GM12878 (cell line): ENCODE data around the gene HAAO. TPM values are rescaled to one million over a fixed set of nuclear protein-coding genes. Genes with fewer than 3 reads are reported as not detected.
A peak's percentile ranks its signal among the peaks of the same experiment; 100 is the strongest.

Source experiments
- ATAC-seq: fragments of 200-7000 bp; cut with Tn5 transposase; 3 replicates; pipeline ENCODE4 v1.9.1; 2020; ENCODE audit warnings: mild to moderate bottlenecking, moderate library complexity
- BruUV-seq: library from RNA; stranded (reverse); fragments of 400-500 nt; replicated peaks from 2 replicates; lab custom pipeline; 2021; lab: Mats Ljungman, UMichigan
- CTCF ChIA-PET: fragments of 300-600 bp; sonication (Branson Sonifier 250); formaldehyde crosslinking; extraction: SDS; loops from one replicate; lab custom pipeline; 2021; ENCODE audit warnings: inconsistent platforms; lab: Yijun Ruan, JAX
- POLR2A ChIA-PET: fragments of 350-600 bp; formaldehyde crosslinking; extraction: SDS; loops from one replicate; lab custom pipeline; 2021; ENCODE audit warnings: inconsistent platforms; lab: Charles Lee
- RAD21 ChIA-PET: fragments of 300-600 bp; sonication (Branson Sonifier 250); formaldehyde crosslinking; loops from one replicate; lab custom pipeline; 2023; ENCODE audit warnings: antibody characterized with exemption; ENCODE audit not compliant: unreplicated experiment; lab: Charles Lee
- SMC1A ChIA-PET: fragments of 300-600 bp; sonication (Branson Sonifier 250); formaldehyde crosslinking; loops from one replicate; lab custom pipeline; 2023; ENCODE audit not compliant: unreplicated experiment, uncharacterized antibody; lab: Charles Lee
- DNase-seq: peaks from one replicate; pipeline ENCODE4 v3.0.0-alpha.2; 2011; ENCODE audit warnings: low read depth, low spot score
- FAIRE-seq: peaks from 3 replicates; lab custom pipeline; 2011; peaks lifted over from hg19 to GRCh38; lab: Jason Lieb, UNC
- H2AFZ ChIP-seq: 2 replicates; pipeline ENCODE4 v1.6.0; 2011; ENCODE audit warnings: low read depth, low read length, control low read depth; ENCODE audit not compliant: control insufficient read depth
- H3K27ac ChIP-seq: 2 replicates; pipeline ENCODE4 v1.5.1; 2011; ENCODE audit warnings: control low read depth; ENCODE audit not compliant: control insufficient read depth, insufficient read depth
- H3K27me3 ChIP-seq, 2 experiments: replicated peaks in 1 of 2; 2 replicates each; pipeline versions ENCODE4 v1.6.0 to v1.6.1; 2011; ENCODE audit warnings: low read length in 1 of 2; ENCODE audit not compliant: control insufficient read depth in 2 of 2, insufficient read depth in 2 of 2
- H3K36me3 ChIP-seq, 2 experiments: 2 replicates each; pipeline ENCODE4 v1.5.1; 2011; ENCODE audit warnings: low read length in 1 of 2; ENCODE audit not compliant: control insufficient read depth in 2 of 2, insufficient read depth in 2 of 2
- H3K4me1 ChIP-seq: 2 replicates; pipeline ENCODE4 v1.6.1; 2011; ENCODE audit warnings: mild to moderate bottlenecking, low read length, moderate library complexity, mixed read lengths; ENCODE audit not compliant: control insufficient read depth, insufficient read depth
- H3K4me2 ChIP-seq: 2 replicates; pipeline ENCODE4 v1.6.0; 2011; ENCODE audit warnings: control low read depth; ENCODE audit not compliant: control insufficient read depth, insufficient read depth
- H3K4me3 ChIP-seq: fragments of 200-600 bp; sonication (generic); 2 replicates; pipeline ENCODE4 v1.5.1; 2016
- H3K79me2 ChIP-seq: 2 replicates; pipeline ENCODE4 v1.6.0; 2011; ENCODE audit warnings: low read length; ENCODE audit not compliant: control insufficient read depth, insufficient read depth
- H3K9ac ChIP-seq: 2 replicates; pipeline ENCODE4 v1.8.0; 2011; ENCODE audit warnings: low read length, control low read depth, mixed read lengths; ENCODE audit not compliant: control insufficient read depth, insufficient read depth
- H3K9me3 ChIP-seq: replicated peaks from 3 replicates; pipeline ENCODE4 v1.5.1; 2011; ENCODE audit warnings: mild to moderate bottlenecking, low read length; ENCODE audit not compliant: control insufficient read depth, insufficient read depth
- H4K20me1 ChIP-seq: 2 replicates; pipeline ENCODE4 v1.6.0; 2011; ENCODE audit not compliant: control insufficient read depth, insufficient read depth
- CREB1 ChIP-seq: IDR thresholded peaks from 2 replicates; pipeline ENCODE4 v1.6.1; 2012; ENCODE audit warnings: low read depth, mild to moderate bottlenecking, inconsistent platforms
- EGR1 ChIP-seq, 2 experiments: IDR thresholded peaks; 1 replicate in 1 of 2; 2 replicates in 1 of 2; pipeline ENCODE4 v1.6.1; 2011 to 2012; ENCODE audit warnings: low read depth in 2 of 2, low read length in 2 of 2, borderline replicate concordance in 1 of 2, mild to moderate bottlenecking in 1 of 2, moderate library complexity in 1 of 2
- IKZF2 ChIP-seq, 2 experiments: fragments of 450-650 bp; IDR thresholded peaks; 2 replicates each; pipeline ENCODE4 v1.6.1; 2017; ENCODE audit warnings: mild to moderate bottlenecking in 2 of 2, moderate library complexity in 2 of 2
- KLF5 ChIP-seq: fragments of 450-650 bp; IDR thresholded peaks from 2 replicates; pipeline ENCODE4 v1.6.1; 2014; ENCODE audit warnings: mild to moderate bottlenecking; ENCODE audit not compliant: partially characterized antibody
- MEF2B ChIP-seq: fragments of 450-650 bp; IDR thresholded peaks from 2 replicates; pipeline ENCODE4 v1.6.1; 2018; ENCODE audit warnings: mild to moderate bottlenecking, moderate library complexity; ENCODE audit not compliant: partially characterized antibody, poor library complexity, severe bottlenecking
- NFXL1 ChIP-seq: fragments of 450-650 bp; IDR thresholded peaks from 2 replicates; pipeline ENCODE4 v1.6.1; 2017; ENCODE audit warnings: antibody characterized with exemption, mild to moderate bottlenecking, borderline replicate concordance
- NR2C1 ChIP-seq: fragments of 450-650 bp; IDR thresholded peaks from 2 replicates; pipeline ENCODE4 v1.6.1; 2017; ENCODE audit warnings: antibody characterized with exemption, mild to moderate bottlenecking, moderate library complexity
- POU2F2 ChIP-seq: IDR thresholded peaks from 3 replicates; pipeline ENCODE4 v1.6.1; 2011; ENCODE audit warnings: low read depth, mild to moderate bottlenecking, low read length, borderline replicate concordance
- RAD51 ChIP-seq: fragments of 450-650 bp; IDR thresholded peaks from 2 replicates; pipeline ENCODE4 v1.6.1; 2016; ENCODE audit warnings: moderate library complexity, mild to moderate bottlenecking, inconsistent platforms
- RUNX3 ChIP-seq: IDR thresholded peaks from 2 replicates; pipeline ENCODE4 v1.6.1; 2012; ENCODE audit warnings: low read length, inconsistent platforms
- SREBF2 ChIP-seq: IDR thresholded peaks from 2 replicates; pipeline ENCODE4 v1.6.1; 2012; ENCODE audit warnings: mild to moderate bottlenecking, low read length
- SUZ12 ChIP-seq: fragments of 200-600 bp; sonication (generic); IDR thresholded peaks from one replicate; pipeline ENCODE4 v1.6.1; 2018; ENCODE audit warnings: antibody characterized with exemption, mild to moderate bottlenecking; ENCODE audit not compliant: unreplicated experiment
- TCF3 ChIP-seq: IDR thresholded peaks from 2 replicates; pipeline ENCODE4 v1.6.1; 2012; ENCODE audit warnings: low read depth, mild to moderate bottlenecking, low read length, borderline replicate concordance; ENCODE audit not compliant: insufficient read depth
- WGBS: methylation state at CpG from one replicate; pipeline ENCODE4 v1.1.6; 2016; ENCODE audit warnings: low lambda C conversion rate; ENCODE audit not compliant: insufficient replicate concordance, insufficient coverage; ENCODE audit errors: missing lambda C conversion rate; 5-methylcytosine and 5-hydroxymethylcytosine counted together
- in situ Hi-C: fragments of 300-500 bp; cut with MboI; formaldehyde crosslinking; loops from 9 replicates; pipeline ENCODE4 v1.14.3; 2018; ENCODE audit warnings: mixed read lengths
- intact Hi-C: fragments of 100-400 bp; cut with micrococcal nuclease; formaldehyde crosslinking; loops from one replicate; pipeline ENCODE4 v1.14.2; 2022; ENCODE audit not compliant: unreplicated experiment
- polyA plus RNA-seq, 11 experiments: library from polyadenylated mRNA; depleted of rRNA in 4 of 11; unstranded in 6 of 11; stranded (reverse) in 5 of 11; fragments of >200 nt; fragmentation: Nextera tagmentation in 4 of 11; fragmentation: Illumina TruSeq in 1 of 11; extraction: Ambion mirVana in 4 of 11; extraction: Trizol in 1 of 11; gene quantifications; 1 replicate in 1 of 11; 2 replicates in 10 of 11; pipeline versions ENCODE4 v1.2.1 to v1.2.3, GENCODE V29; 2011 to 2016; ENCODE audit warnings: inconsistent platforms in 2 of 11, missing spikeins in 2 of 11, low read depth in 1 of 11
- total RNA-seq, 4 experiments: library from RNA; depleted of rRNA in 3 of 4; stranded (reverse); fragments of >200 nt in 3 of 4; fragmentation: Illumina TruSeq in 1 of 4; extraction: Trizol in 1 of 4; gene quantifications; 2 replicates each; pipeline versions ENCODE4 v1.2.1 to v1.2.3, GENCODE V29; 2013 to 2021
- TF ChIP-seq, protein P1 (sequence below): IDR thresholded peaks from 2 replicates; pipeline ENCODE4 v1.6.1; 2012; ENCODE audit warnings: mild to moderate bottlenecking, low read depth, low read length
- TF ChIP-seq, protein P2 (sequence below): fragments of 450-650 bp; IDR thresholded peaks from 2 replicates; pipeline ENCODE4 v1.6.1; 2017; ENCODE audit warnings: mild to moderate bottlenecking, moderate library complexity

Gene HAAO
- total and polyA plus RNA-seq, 10 of the 15 experiments (the other 5 are each of a cell fraction or from before 2014, with no cell fraction given): 4.3 to 58.7 (median 26.8) TPM

DNA sequence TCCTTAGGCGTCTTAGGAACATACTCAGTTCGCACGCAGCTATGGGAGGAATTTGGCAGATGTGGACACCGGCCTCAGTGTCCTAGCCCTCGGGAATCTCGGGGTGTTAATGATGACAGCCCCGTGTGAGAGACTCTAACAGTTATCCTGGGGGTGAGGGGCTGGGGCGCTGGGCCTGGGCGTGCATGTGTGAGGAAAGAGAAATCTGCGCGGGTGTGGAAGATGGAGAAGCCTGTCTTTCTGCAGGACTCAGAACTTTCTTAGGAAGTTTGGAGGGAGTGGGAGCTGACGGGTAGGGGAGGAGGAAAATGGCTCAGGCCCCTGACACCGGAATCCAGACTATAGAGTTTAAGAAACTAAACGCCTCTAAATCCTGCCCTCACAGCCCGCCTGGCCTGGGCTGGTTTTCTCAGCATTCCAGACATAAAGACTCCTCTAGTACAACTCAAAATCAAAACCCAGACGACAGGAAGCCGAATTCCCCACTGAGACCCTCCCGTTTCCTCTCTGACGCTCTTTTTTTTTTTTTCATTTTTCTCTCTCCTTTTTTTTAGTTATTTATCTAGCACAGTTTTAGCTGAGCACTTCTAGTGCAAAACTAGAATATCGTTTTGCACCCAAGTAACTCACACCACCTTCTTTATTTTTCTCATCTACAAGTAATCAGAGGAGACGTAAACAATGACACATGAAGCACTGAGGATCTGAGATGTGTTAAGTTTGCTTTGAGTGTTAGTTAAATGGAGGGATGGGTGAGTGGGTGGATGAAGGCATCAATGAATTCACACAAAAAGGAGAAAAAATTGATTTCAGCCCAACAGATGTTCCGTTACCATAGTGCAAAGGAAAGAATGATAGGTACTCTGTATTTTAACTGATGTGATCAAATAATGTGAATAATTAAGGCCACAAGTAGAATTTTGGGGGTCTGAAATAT lies 1.2 kb upstream of the HAAO start:
- no peak for FAIRE-seq
- ChIA-PET RAD21 (interaction anchor here (0.6 to 5.8 kb wide), 14 partner anchors 8 to 538 kb away, joined by 3 to 96 read pairs (median 6); no protein-coding TSS in a partner anchor), CTCF (interaction anchor here (0.6 to 5.7 kb wide), 14 partner anchors 9 to 215 kb away, joined by 3 to 69 read pairs (median 4); no protein-coding TSS in a partner anchor), POLR2A (interaction anchor here (0.6 to 5.3 kb wide), 13 partner anchors 9 to 402 kb away, joined by 3 to 99 read pairs (median 5); no protein-coding TSS in a partner anchor), SMC1A (interaction anchor here (0.7 to 5.8 kb wide), 12 partner anchors 9 to 155 kb away, joined by 3 to 60 read pairs (median 7); no protein-coding TSS in a partner anchor)
- no peaks in the 10 kb centered on the region for H3K9me3 ChIP-seq
- H3K36me3 ChIP-seq: no peaks in the 10 kb centered on the region; a peak in 1 of 4 replicates
- H3K4me3 ChIP-seq: peak overlapping the region; percentile 82
- peak; percentile 2 for ATAC-seq
- 5% methylated on average over 21 of the region's 22 CpGs for WGBS
- no TSS peak for BruUV-seq
- in situ Hi-C loops (no loop called here), intact Hi-C loops (loop anchor here (2.0 to 10.0 kb wide), 4 partner anchors 39 to 429 kb away; partner anchors contain the start of genes COX7A2L and KCNG3)
- peak overlapping the region; percentile 95 for H3K9ac ChIP-seq
- no peaks in the 10 kb centered on the region for H4K20me1 ChIP-seq
- DNase-seq: no peak
- peak overlapping the region; percentile 99 for H3K27ac ChIP-seq
- peak overlapping the region; percentile 85 for H3K4me2 ChIP-seq
- H3K4me1 ChIP-seq: peaks cover 26% of the 10 kb centered on the region
- peaks cover 44% of the 10 kb centered on the region for H3K79me2 ChIP-seq
- peak overlapping the region; percentile 65 for H2AFZ ChIP-seq
- no peaks in the 10 kb centered on the region for H3K27me3 ChIP-seq
- TF ChIP-seq RAD51: no peak
- TF ChIP-seq, protein P1, sequence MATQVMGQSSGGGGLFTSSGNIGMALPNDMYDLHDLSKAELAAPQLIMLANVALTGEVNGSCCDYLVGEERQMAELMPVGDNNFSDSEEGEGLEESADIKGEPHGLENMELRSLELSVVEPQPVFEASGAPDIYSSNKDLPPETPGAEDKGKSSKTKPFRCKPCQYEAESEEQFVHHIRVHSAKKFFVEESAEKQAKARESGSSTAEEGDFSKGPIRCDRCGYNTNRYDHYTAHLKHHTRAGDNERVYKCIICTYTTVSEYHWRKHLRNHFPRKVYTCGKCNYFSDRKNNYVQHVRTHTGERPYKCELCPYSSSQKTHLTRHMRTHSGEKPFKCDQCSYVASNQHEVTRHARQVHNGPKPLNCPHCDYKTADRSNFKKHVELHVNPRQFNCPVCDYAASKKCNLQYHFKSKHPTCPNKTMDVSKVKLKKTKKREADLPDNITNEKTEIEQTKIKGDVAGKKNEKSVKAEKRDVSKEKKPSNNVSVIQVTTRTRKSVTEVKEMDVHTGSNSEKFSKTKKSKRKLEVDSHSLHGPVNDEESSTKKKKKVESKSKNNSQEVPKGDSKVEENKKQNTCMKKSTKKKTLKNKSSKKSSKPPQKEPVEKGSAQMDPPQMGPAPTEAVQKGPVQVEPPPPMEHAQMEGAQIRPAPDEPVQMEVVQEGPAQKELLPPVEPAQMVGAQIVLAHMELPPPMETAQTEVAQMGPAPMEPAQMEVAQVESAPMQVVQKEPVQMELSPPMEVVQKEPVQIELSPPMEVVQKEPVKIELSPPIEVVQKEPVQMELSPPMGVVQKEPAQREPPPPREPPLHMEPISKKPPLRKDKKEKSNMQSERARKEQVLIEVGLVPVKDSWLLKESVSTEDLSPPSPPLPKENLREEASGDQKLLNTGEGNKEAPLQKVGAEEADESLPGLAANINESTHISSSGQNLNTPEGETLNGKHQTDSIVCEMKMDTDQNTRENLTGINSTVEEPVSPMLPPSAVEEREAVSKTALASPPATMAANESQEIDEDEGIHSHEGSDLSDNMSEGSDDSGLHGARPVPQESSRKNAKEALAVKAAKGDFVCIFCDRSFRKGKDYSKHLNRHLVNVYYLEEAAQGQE: no peak
- no peak for TF ChIP-seq NR2C1
- TF ChIP-seq CREB1: no peak
- no peak for TF ChIP-seq KLF5
- TF ChIP-seq IKZF2 (IDR thresholded peaks at IDR 0.05): no peak; a peak in 2 of 4 replicates
- no peak for TF ChIP-seq NFXL1
- TF ChIP-seq MEF2B: no peak
- TF ChIP-seq EGR1 (IDR thresholded peaks at IDR 0.05; ENCODE audit: borderline replicate concordance in 1 of 2, low read depth in 2 of 2, low read length in 2 of 2): peak in 1 of 2 experiments; percentile 27; a peak in 1 of 3 replicates
- TF ChIP-seq, protein P2, sequence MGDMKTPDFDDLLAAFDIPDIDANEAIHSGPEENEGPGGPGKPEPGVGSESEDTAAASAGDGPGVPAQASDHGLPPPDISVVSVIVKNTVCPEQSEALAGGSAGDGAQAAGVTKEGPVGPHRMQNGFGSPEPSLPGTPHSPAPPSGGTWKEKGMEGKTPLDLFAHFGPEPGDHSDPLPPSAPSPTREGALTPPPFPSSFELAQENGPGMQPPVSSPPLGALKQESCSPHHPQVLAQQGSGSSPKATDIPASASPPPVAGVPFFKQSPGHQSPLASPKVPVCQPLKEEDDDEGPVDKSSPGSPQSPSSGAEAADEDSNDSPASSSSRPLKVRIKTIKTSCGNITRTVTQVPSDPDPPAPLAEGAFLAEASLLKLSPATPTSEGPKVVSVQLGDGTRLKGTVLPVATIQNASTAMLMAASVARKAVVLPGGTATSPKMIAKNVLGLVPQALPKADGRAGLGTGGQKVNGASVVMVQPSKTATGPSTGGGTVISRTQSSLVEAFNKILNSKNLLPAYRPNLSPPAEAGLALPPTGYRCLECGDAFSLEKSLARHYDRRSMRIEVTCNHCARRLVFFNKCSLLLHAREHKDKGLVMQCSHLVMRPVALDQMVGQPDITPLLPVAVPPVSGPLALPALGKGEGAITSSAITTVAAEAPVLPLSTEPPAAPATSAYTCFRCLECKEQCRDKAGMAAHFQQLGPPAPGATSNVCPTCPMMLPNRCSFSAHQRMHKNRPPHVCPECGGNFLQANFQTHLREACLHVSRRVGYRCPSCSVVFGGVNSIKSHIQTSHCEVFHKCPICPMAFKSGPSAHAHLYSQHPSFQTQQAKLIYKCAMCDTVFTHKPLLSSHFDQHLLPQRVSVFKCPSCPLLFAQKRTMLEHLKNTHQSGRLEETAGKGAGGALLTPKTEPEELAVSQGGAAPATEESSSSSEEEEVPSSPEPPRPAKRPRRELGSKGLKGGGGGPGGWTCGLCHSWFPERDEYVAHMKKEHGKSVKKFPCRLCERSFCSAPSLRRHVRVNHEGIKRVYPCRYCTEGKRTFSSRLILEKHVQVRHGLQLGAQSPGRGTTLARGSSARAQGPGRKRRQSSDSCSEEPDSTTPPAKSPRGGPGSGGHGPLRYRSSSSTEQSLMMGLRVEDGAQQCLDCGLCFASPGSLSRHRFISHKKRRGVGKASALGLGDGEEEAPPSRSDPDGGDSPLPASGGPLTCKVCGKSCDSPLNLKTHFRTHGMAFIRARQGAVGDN: 0 out of 2 replicates have a peak, but pooled peaks have one; percentile 34
- TF ChIP-seq SUZ12: no peak
- TF ChIP-seq SREBF2: no peak
- TF ChIP-seq POU2F2: no peak
- no peak for TF ChIP-seq RUNX3
- no peak for TF ChIP-seq TCF3
